HG03571 (cell line): Measurements from ENCODE around the gene ITGA1.
A peak's percentile ranks its signal among the peaks of the same experiment; 100 is the strongest.
"Not testable (repeated sequence)": the region's sequence is repeated elsewhere in the genome, so short reads cannot be mapped to it uniquely, and the experiment has no call there.

ENCODE experiments used
- ATAC-seq: cut with Tn5 transposase; IDR thresholded peaks from one replicate; pipeline ENCODE4 v1.9.1; 2021; ENCODE audit not compliant: unreplicated experiment

The ITGA1 gene

GRCh38 chr5:52947208-52947607 is 159.5 kb downstream of the ITGA1 start:
- ATAC-seq = no peak

DNA sequence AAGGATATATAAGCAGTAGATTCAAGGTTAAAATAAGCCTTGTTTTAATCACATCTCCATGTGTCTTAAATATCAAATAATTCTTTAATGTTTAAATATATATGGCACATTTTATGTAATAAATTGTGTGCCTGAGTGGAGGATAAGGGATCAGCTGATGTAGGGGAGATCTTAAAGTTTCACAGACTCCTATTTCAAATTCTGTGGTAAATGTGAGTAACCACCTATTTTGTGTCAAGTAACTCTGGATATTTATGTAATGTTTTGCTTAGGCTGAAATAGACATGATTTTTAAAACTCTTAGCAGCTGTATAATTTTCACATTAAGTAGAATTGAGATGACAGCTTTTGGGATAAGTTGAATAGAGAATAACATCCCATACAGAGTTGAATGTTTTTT is 160.1 kb downstream of the ITGA1 start:
- ATAC-seq = no peak

- ATAC-seq = peak; percentile 99
Measured at GRCh38 chr5:52948418-52949076, 160.8 kb downstream of the ITGA1 start.

GRCh38 chr5:52950686-52951085 is 163.0 kb downstream of the ITGA1 start:
- ATAC-seq = no peak

DNA sequence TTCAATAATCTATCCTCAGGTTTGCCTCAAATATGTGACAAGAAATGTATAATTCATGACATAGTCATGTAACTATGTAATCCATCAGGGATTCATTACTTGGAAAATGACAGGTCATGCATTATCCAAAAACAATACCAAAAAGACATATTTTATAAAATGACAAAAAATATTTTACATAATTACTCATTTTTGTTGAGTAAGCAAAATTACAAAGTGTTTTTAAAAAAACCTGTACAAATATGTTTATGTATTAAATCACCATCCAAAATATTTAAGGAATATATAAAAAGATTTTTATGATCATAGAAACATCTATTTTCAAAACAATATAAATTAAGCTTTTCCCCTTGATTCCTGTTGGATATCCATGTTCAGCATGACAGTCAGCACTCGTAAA is 164.8 kb downstream of the ITGA1 start:
- no peak for ATAC-seq

DNA sequence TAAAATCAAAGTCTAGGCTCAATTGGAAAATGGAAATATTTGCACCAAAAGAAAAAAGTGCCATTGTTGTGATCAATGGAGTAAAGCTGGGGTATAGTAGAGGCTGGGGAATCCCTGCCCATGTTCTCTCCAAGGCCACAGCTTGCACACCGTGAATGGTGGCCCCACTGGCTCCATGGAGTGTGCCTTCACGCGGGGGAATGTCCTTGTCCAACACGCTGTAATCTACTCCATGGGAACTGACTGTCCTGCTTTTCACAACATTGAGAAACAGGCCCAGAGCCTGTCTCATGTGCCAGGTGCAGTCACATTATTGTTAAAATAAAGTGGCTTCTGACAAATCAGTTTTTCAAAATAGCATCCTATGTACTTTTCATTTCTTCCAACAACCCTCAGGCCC is 168.3 kb downstream of the ITGA1 start:
- no peak for ATAC-seq

DNA sequence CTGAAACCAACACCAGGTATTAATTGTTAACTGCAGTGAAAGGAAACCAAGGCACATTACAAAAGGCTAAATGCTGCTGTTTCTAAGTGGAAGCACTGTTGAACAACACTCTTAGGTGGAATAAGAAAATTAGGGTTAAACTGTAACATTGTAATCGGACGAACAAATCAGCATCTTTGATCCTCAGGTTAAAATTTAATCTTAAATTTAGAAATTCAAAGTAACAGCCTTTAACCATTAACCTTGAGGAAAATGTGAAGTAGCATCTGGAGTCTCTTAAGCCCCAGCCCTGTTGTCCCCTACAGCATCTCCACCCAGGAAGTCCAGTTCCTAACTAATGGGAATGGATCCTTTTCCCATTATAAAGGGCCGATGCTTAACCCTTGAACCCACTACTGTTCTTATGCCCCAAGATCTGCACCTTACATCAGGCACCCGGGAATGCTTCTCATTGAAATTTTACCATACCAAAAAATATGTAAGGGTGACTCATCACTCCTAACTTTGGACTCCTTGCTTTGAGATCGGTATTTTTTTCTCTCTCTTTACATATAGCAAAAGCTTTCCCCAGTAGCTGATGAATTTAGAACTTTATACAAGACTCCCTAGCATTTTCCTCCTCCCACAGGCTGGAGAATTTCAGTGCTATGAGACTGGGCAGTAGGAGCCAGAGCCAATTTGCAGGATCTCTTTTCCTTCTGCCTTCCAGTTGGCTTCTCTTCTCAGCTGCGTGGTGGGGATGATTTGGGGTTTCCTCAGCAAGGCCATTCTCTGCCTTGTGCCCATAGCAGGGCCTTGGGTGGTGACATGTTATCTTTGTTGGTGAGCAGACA is 169.4 kb downstream of the ITGA1 start:
- peak; percentile 91 for ATAC-seq

GRCh38 chr5:52961274-52961681 is 173.6 kb downstream of the ITGA1 start:
- no peak for ATAC-seq

DNA sequence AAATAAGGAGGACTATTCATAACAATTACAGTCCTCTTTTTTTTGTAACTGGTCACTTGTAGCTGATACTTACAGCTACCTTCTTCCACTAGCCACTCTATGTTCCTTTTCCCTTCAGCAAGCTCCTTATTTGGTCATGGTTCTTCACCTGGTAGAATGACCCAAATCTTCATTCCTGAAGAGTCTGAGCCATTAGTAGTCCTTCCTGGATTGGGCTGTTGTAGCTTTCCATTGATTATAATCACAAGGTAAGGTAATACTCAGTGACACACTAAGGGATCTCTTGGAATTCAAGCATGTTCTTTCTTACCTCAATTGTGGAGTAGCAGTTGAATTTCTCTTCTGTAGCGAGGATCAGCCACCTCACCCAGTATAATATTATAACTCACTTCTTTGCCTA is 175.9 kb downstream of the ITGA1 start:
- ATAC-seq = no peak

- ATAC-seq = no peak
Measured at GRCh38 chr5:52964138-52964537, 176.4 kb downstream of the ITGA1 start.

- not testable (repeated sequence) for ATAC-seq
Measured at GRCh38 chr5:52976157-52976556, 188.4 kb downstream of the ITGA1 start.

GRCh38 chr5:52977264-52977897 is 189.7 kb downstream of the ITGA1 start:
- ATAC-seq = no peak

GRCh38 chr5:52981507-52981906 is 193.8 kb downstream of the ITGA1 start:
- no peak for ATAC-seq

- ATAC-seq = no peak
Measured at GRCh38 chr5:52983731-52984636, 196.3 kb downstream of the ITGA1 start.

DNA sequence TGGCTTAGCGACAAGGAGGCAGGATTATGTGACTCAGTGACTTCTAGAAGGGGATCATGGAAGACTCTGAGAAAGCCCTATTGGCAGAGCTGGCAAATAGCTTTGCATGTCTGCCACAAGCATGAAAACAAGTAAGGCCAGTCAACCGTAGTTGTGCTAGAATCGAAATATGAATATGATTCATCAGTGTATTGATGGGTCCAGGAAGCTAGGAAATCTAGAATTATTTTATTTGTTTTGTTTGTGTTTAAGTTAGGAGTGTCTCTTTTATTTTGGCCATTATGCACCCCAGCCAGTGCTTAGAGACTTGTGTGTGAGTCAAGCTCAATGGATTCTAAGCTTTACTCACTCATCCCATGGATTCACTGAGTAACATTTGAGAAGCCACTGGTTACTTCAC is 197.6 kb downstream of the ITGA1 start:
- no peak for ATAC-seq

DNA sequence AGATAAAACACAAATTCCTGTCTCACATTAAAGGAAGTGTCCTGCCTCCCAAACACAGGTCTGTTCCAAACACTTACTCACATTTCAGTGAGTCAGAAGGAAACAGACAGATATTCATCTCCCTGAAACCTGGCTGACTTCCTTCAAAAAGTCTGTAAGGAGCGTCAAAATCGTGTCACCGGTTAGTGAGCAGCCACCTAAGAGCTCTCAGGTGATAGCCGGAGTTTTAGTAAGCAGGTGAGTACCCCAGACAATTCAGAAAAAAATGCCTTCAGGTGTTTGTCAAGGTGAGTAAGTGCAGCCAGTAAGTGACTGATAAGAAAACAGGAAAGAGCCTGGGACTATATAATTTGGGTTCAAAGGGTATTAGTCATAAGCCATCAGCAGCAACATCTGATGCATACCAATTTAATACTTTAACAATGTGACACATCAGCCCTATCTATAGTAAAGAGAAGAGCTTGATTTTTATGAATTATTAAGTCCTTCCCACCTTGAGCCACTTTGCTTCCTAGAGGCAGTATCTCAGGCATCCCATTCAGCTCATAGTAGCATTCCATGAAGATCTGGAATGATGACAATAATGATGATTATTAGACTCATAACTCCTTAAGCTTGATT is 200.1 kb downstream of the ITGA1 start:
- ATAC-seq = no peak

- peak; percentile 18 for ATAC-seq
Measured at GRCh38 chr5:52988335-52989024, 200.8 kb downstream of the ITGA1 start.

DNA sequence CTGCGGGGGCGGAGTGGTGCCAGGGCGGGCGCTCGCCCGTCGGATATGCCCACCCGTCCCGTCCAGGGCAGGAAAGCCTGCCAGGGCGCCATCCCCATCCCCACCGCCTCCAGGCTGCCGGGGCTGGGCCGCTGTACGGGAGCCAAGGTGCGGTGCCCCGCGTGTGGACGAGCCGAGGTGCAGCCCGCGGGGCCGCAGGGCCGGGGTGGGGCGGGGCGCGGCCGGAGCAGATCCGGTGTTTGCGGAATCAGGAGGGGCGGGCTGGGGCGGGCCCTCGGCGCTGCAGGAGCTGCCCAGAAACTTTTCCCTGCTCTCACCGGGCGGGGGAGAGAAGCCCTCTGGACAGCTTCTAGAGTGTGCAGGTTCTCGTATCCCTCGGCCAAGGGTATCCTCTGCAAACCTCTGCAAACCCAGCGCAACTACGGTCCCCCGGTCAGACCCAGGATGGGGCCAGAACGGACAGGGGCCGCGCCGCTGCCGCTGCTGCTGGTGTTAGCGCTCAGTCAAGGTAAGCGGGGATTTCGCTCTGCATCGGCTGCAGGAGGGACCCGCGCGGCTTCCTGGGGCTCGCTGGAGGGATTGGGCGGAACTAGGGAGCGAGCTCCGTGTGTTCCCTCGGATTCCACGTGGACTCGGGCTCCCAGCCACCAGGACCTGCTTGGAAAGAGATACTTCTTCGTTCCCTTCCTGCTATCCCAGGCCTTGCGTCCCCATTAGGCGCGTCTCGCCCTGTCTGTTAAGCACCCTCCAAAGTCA is 201.5 kb downstream of the ITGA1 start, which contains the start of gene ITGA2:
Gene ITGA2, plus strand, starts transcription at position 328 of the 756 bp plus-strand sequence. Its CDS starts 117 bp downstream, at position 445.
- peak; percentile 58 for ATAC-seq
